NCI-H510A (cell line): ENCODE measurements around the gene PRKCE.

ENCODE experiments used
- DNase-seq: peaks from one replicate; lab custom pipeline; 2025; lab: John Stamatoyannopoulos, UW

The PRKCE gene

DNA sequence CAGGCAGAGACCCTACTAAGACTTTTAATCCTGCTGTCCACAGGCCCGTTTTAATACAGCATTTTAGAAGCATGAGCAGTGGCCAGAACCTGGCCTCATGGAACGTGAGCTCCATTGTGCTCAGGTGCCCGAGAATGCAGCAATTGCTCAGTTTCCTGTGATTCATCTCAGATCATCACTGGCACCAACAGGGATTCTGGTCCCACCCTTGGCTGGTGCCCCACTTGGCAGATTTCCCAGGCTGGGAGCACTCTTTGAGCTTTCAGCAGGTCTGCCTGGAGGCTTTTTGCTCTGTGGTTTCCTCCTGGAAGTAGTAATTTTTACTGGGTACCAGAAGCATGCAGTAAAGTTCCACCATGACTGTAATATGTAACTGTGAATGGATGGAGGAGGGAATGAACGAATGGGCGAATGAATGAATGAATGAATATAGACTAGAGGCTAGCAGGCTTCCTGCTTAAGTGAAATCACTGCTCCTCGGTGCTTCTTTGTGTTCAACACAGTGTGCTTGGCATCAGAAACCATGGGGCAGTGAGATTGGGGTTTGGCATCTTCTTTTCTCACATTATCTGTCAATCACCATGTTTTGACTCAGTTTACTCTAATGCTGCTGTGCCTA, 312.9 kb downstream of the PRKCE start:
- DNase-seq, result no peak

DNA sequence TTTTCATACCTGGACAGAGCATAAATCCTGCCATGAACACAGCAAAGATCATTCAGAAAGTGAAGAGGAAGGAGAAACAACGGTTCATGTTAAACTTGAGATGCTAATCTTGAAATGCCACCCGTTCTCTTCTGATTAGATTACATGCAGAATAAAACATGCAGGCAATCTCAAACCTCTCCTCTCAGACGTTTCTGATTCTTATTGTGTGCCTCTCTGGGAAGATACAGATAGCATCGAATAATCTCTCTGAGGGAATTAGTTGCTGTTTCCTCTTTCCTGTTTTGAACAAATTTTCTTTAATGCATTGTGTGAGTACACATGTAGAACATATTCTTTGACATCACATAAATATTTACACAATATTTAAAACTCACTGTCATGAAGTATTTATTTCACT, 313.4 kb downstream of the PRKCE start:
- DNase-seq, result no peak

DNA sequence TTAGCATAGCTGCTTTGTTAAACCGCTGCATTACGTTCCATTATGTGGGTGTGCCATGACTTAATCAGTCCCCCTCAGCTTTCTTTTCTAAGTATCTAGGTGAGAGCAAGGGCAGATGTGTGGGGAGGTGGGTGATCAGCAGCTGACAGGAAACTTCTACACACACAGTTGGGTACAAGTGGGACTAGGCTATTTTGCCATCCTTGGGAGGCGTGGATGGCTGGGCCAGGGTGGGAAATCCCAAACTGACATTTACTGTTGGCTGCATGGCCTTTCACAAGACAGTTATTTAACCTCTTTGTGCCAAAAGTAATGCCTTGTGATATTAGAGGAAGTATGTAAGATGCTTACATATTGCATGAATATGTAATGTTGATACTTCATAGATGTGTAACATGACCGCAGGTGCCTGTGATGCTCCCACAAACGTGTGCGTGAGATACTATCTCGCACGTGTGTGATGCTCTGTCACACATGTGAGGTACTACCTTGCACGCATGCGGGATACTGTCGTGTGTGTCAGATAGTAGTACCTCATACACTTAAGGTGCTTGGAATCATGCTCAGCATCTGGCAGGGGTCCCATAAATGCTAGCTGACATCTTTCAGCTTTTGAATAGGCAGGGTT, 314.5 kb downstream of the PRKCE start:
- no peak for DNase-seq

DNA sequence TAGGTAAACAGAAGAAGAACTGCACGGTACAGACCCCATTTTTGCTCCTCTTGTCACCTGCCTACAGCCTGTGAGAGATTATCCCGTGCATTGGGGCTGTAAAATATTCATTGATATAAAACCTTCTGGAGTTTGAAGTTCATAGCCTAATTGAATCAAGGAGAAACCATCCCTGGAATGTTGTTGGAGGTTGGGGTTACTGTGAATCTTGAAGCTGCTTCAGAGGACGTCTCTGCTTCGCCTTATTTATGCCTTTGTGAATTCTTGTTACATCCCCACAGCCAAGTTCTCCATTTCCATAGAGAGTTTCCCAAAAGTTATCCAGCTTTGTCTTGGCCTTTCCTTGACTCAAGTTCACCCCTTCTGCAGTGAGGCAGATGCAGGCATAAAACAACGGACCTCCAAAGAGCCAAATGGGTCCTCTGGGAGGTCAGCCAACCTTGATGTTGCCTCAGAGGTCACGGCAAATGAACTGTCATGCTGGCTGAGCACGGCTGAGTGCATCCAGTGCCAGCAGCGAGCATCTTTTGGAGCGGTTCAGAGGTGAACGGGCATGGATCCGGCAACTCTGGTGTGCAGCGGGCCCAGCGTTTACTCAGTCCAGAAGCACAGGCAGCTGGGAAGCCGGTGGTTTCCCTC, 317.6 kb downstream of the PRKCE start:
- no peak for DNase-seq

DNA sequence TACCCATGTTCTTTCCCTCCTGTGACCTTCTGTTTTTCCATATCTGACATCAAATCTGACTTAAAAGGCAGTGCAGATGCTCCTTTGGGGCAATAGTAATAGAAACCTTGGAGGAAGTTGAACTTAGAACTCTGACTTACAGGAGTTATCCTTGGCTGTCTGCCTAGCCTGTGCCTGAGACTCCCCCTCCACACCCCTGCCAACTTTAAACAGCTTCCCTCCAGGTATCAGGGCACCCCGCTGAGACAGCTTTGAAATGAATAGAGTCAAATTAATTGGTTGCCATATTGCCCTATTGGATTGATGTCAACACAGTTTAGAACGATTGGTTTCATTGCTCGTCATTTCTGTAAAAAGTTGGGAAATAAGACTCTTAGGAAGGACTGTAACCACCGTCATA, 322.0 kb downstream of the PRKCE start:
- DNase-seq, result no peak

DNA sequence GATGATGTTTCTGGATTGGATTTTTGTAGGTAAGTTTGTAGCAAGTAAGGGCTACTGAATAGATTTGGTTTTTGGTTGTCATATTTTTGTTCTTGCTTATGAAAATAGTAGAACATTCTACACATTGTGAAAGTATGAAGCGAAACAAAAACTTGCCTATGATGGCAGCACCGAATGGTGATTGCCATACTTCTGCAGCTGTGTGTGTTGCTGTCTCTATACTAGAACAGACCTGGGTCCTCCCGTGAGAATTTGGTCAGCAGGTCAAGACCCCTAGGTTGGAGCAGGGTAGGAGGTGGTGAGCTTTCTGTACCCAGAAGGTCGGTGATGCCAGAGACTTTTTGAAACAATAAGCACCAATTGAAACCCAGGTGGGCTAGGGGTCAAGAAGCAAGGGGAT, 322.6 kb downstream of the PRKCE start:
- no peak for DNase-seq

DNA sequence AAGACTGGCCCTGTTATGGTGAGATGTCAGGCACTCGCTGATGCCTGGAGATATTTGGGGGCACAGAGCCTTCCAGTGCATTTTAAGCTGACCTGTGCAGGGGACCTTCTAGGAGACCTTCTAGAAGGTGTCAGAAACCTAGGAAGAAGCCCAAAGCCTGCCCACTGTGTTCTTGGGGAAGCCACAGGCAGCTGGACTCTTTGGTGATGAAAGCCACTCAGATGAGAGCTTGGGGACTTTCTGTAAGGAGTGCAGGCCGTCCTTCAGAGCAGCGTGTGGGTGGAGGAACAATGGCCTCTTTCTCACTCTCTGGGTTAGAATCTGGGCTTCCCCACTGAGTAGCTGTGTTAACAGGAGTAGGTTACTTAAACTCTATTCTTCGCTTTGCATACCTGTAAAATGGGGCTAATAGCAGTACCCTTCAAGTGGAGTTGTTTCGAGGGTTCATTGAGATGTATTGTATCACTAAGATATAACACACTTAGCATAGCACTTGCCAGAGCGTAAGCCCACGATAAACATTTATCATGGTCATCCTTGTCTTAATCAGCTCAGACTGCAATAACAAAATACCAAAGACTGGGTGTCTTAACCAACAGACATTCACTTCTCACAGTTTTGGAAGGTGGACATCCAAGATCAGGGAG, 323.4 kb downstream of the PRKCE start:
- DNase-seq, result no peak

DNA sequence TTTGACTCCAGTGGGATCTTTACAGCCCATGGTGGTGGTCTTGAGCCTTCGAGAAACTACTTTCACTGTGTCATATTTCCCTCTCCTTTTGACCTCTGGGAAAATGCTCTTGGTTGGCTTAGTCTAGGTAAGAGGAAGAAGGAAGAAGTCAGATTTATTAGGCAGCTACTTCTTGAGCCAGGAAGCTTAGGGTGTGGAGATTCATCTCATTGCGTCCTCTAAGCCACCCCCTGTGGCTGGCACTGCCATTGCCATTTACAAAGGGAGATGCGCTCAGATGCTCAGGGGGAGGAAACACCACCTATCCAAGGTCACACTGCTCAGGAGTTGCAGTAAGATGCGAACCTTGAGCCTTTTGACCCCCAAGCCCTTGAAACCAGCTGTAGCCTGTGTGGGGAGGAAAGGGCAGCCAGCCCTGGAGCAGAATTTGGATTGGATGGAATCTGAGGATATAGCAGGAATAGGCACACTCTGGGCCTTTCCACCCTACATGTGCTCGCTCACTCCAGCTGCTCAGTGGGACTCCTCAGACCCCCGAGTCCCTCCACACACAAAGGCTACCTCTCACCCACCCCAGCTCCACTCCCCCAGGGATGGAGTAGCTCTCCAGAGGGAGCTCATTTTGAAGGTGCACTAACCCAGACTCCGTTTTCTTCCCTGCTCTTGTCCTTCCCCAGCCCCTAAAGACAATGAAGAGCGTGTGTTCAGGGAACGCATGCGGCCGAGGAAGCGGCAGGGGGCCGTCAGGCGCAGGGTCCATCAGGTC, 324.5 kb downstream of the PRKCE start:
- no peak for DNase-seq

DNA sequence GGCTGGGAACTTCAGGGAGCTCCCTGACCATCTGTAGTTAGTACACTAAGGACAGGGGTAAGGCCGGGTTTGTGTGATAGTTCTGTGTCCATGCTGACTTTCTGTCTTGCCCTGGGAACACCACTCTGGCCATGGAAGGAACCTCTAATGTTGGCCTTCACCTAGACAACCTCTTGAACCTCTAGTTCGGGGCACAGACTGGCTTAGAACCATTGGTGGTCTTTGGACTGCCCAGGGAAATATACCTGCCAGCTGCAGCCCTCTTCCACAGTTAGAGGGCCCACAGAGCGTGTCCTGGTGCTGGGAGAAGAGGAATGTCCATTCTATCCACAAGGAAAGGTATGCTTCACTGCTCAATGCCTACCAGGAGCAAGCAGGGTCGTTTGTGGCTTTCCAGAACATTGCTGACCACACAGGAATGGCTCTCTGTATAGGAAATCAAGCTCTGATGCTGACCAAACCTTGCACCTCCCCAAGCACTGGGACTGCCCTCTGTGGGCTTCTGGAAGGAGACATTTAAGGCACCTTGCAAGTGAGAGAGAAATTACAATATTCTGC, 326.9 kb downstream of the PRKCE start:
- DNase-seq, result no peak

DNA sequence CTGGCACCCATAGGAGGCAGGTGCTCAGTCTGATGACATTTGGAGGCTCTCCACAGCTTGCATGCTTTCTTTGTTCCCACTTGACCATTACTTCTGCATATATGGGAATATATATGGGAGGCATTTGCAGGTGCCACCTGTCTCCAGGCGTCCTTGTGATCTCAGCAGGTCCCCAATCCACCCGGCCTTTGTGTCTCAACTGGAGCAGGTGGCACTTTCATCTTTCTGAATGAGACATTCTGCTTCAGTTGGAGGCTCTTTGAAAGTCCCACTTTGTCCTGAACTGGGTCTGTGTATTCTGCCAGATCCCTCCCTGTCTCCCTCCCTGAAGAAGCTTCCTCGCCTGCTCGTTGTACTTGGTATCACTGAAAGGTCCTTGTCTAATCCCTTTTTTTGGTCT, 327.6 kb downstream of the PRKCE start:
- DNase-seq, result peak; percentile 56

DNA sequence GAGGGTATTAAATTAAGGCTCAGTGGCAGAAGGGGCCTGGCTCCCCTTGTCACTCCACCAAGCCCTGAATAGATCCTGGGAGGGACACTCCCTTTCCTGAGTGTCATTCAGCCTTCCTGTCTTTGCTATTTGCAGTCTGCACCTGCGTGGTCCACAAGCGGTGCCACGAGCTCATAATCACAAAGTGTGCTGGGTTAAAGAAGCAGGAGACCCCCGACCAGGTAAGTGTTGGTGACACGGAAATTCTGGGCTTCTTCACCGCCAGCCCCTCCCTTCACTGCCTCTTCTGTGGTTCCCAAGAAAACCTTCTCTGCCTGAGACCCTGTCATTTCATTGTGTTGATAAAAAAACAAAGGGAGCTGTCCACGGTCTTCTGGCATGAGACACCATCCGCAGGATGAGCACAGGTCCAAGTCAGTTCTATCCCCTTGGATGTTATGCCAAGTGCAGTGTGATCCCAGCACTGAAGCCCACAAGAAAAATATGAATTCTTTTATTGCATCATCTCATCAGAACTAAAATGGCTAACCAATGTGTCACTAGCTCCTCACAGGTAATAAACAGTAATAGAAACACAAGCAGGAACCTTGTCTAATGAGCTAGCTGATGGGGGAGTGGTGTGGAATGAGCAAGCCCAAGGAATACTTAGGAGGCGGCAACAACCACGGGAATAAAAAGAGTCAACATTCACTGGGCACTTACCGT, 328.8 kb downstream of the PRKCE start:
- DNase-seq, result no peak

DNA sequence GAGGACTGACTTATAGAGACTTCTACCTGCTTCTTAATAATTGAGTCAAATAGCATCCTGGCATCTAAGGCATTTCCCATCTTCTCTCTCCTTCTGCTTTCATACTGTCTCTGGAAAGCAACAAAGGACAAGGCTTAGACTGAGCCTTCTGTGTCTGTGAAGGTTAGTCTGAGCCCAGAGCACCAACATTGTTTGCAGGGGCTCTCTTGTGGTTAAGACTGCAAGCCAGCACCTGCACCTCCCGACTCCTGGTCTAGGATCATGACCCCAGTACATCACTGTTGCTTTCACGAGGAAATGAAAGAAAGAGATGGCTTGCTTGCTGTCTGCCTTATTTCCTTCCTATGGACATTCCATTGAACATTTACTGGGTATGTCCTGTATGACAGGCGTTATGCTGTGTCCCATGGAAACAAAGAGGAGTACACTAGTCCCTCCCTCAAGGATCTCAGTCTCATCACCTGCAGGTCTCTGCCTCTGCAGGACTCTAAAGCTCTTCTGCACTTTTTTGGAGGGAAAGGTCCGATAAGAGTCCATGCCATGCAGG, 330.0 kb downstream of the PRKCE start:
- no peak for DNase-seq

DNA sequence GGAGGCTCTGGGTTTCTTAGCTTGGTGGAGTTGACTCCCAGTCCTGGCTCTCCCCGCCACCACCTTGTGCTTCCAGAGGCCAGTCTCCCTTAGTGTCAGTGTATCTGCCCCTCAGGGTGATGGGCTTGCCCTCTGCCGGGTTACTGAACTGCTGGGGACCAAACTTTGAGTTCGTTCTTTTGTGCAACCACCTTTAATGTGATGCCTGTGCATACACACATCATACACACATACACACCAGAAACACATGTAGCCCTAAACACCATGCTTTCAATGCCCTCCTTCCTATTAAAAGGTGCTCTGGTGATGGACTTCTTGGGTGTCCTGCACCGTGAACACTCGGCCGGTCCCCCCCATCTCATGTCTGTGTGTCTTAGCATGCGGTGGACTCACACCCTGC, 330.6 kb downstream of the PRKCE start:
- DNase-seq, result no peak

DNA sequence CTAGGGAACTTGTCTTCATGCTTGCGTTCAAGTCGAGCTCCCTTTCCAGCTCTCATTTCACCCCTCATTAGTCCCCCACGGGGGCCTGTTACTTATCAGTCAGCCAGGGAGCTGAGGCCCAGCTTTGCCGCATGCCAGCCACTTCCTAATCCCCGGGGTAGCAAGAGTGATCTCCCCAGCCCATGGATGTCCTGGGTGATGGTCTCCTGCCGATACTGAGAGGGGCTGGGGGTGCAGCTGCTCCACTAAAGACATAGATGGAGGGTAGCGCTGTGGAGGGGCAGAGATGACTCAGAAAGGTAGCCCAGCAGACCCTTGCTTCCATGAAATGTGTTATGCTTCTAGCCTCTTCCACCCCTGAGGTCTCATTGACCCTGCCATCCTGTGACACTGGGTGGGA, 331.7 kb downstream of the PRKCE start:
- DNase-seq, result no peak

DNA sequence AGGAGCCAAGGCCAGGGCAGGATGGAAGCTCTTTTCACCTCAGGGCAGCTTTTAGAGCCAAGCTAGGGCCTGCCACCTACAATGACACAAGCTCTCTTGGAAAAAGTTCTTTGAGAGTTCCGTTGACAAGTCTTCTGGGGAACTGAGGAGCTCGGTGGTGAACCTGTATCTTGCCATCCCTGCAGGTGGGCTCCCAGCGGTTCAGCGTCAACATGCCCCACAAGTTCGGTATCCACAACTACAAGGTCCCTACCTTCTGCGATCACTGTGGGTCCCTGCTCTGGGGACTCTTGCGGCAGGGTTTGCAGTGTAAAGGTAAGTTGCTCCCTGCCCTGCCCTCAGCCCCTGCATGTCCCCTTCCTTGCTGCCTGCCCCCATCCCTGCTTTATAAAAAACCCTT, 332.9 kb downstream of the PRKCE start:
- no peak for DNase-seq

DNA sequence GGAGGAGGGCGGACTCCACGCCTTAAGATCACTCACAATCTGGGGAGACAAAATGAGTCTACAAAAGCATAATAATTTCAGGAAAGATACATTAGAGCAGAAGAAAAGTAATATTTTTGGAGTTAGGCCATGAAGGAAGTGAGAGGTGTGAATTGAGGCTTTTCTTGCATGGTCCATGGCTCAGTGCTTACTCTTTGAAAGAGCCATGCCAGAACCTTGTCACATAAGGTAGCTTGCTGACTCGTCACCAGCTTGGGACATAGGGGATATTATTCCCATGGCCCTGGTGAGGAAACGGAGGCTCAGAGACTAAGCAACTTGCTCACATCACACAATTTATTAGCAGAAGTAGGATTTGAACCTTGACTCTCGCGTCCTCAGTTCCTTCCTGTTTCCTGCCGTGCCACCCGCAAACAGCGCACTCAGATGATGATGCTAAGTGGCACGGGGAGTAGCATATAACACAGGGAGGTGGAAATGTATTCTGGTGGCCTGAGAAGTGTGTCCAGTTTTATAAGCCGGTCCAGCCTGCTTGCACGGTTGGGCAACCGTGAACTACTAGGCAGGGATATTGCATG, 333.5 kb downstream of the PRKCE start:
- no peak for DNase-seq

DNA sequence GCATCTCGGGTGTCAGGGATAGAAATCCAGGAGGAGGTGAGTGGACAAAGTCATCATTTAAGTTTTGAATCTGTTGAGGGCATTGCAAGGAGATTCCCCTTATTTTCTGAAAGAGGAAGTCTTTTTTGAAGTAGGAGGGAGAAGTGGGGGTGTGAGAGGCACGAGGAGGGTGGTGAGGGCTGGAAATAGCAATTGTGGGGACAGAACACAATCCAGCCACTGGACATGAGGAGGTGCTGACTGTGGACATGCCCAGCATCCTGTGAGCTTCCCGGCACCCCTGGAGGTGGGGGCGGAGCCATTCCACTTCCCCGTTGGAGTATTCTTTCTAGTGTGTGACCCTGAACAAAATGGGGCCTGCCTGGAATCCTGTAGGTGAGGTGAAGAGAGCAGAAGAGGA, 335.0 kb downstream of the PRKCE start:
- no peak for DNase-seq

DNA sequence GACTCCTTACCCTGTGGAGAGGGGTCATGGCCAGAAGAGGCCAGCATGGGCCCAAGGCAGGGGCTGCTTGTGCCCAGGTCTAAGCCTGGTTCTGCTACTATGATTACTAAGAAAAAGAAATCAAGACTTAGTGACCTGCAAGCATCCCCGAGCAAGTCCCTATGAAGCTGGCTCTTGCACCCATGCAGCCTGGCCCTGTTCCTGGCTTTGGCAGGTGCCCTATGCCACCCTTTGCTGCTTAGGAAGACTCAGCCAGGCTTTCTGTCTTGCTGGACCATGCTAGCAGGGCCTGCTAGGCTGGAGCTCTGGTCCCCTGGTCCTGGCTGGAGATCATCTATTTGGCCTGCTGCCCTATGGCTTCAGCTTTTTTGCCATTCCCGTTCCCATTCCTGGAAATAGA, 336.4 kb downstream of the PRKCE start:
- no peak for DNase-seq

DNA sequence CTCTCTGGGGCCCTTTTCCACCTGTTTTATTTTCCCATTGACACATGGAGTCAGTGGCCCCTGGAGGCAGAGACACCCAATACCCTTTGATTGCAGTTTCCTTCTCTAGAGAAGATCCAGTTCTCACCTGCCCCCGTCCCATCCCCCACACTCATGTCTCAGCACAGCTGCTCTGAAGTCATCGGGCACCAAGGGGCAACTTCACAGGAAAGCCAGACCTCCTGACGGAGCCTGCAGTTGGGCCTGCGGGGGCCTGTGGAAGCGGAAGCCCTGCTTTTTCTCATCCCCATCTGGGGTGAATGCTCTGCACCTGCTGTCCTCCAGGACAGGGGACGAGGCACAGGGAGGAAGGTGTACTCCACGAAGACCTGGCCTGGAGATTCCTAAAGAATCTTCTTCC, 337.4 kb downstream of the PRKCE start:
- DNase-seq, result peak; percentile 66

DNA sequence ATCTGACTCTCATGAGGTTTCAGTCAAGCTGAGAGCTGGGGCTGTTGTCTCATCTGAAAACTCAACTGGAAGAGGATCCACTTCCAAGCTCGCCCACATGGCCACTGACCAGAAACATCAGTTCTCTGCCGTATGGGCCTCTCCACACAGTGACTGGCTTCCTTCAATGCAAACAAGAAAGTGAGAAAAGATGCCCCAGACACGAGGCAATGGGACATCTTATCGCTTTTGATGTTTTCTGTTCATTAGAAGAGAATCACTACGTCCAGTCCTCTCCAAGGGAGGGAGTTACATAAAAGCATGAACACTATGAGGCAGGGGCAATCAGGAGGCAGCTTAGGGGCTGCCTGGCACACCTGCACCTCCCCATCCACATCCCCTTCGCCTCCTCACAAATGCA, 338.7 kb downstream of the PRKCE start:
- DNase-seq, result no peak
